H9 (cell line): ENCODE results near the gene LRP10. TPM values are rescaled to one million over a fixed set of nuclear protein-coding genes. Genes with fewer than 3 reads are reported as not detected.
A peak's percentile ranks its signal among the peaks of the same experiment; 100 is the strongest.

Experiments used
- DNase-seq: peaks from one replicate; pipeline ENCODE4 v3.0.0-alpha.2; 2017
- H2AFZ ChIP-seq: one replicate; pipeline ENCODE4 v1.6.1; 2013; ENCODE audit warnings: mild to moderate bottlenecking, low read length, control low read depth, moderate library complexity
- H2AK5ac ChIP-seq: 2 replicates; pipeline ENCODE4 v1.6.1; 2013; ENCODE audit warnings: low read length, control low read depth, mixed read lengths; ENCODE audit not compliant: insufficient read length
- H2BK120ac ChIP-seq: one replicate; pipeline ENCODE4 v1.6.1; 2013; ENCODE audit warnings: low read depth, mild to moderate bottlenecking, low read length, control low read depth, inconsistent platforms; ENCODE audit not compliant: poor library complexity, severe bottlenecking
- H2BK12ac ChIP-seq: 2 replicates; pipeline ENCODE4 v1.6.1; 2013; ENCODE audit warnings: low read length, control low read depth, mixed read lengths, low read depth; ENCODE audit not compliant: insufficient read length
- H2BK15ac ChIP-seq: 2 replicates; pipeline ENCODE4 v1.6.1; 2013; ENCODE audit warnings: low read depth, low read length, control low read depth
- H2BK20ac ChIP-seq: one replicate; pipeline ENCODE4 v1.6.1; 2013; ENCODE audit warnings: low read depth, mild to moderate bottlenecking, low read length, control low read depth, inconsistent platforms; ENCODE audit not compliant: poor library complexity, severe bottlenecking
- H2BK5ac ChIP-seq: 2 replicates; pipeline ENCODE4 v1.6.1; 2013; ENCODE audit warnings: low read length, control low read depth, mixed read lengths; ENCODE audit not compliant: insufficient read length
- H3K14ac ChIP-seq: 2 replicates; pipeline ENCODE4 v1.6.1; 2013; ENCODE audit warnings: low read length, control low read depth; ENCODE audit not compliant: insufficient read depth
- H3K18ac ChIP-seq: 2 replicates; pipeline ENCODE4 v1.6.1; 2013; ENCODE audit warnings: low read depth, mild to moderate bottlenecking, mixed read lengths, low read length, control low read depth; ENCODE audit not compliant: insufficient read length
- H3K23ac ChIP-seq: 2 replicates; pipeline ENCODE4 v1.6.1; 2013; ENCODE audit warnings: low read length, control low read depth, mixed read lengths, low read depth; ENCODE audit not compliant: insufficient read length
- H3K23me2 ChIP-seq: 2 replicates; pipeline ENCODE4 v1.6.1; 2013; ENCODE audit warnings: low read depth, mild to moderate bottlenecking, mixed read lengths, low read length, control low read depth; ENCODE audit not compliant: insufficient read length, poor library complexity, severe bottlenecking
- H3K27ac ChIP-seq: 2 replicates; pipeline ENCODE4 v1.5.1; 2013; ENCODE audit warnings: low read length, control low read depth, mixed read lengths, low read depth; ENCODE audit not compliant: insufficient read length
- H3K27me3 ChIP-seq: 2 replicates; pipeline ENCODE4 v1.6.1; 2013; ENCODE audit warnings: low read length, control low read depth, inconsistent platforms; ENCODE audit not compliant: insufficient read depth
- H3K4ac ChIP-seq: 2 replicates; pipeline ENCODE4 v1.6.1; 2013; ENCODE audit warnings: low read depth, mild to moderate bottlenecking, control low read depth, inconsistent platforms, low read length, moderate library complexity
- H3K4me1 ChIP-seq: 2 replicates; pipeline ENCODE4 v1.6.1; 2013; ENCODE audit warnings: low read length, control low read depth, inconsistent platforms; ENCODE audit not compliant: insufficient read depth
- H3K4me2 ChIP-seq: 2 replicates; pipeline ENCODE4 v1.6.1; 2013; ENCODE audit warnings: low read length, control low read depth, mixed read lengths; ENCODE audit not compliant: insufficient read length, insufficient read depth
- H3K56ac ChIP-seq: 2 replicates; pipeline ENCODE4 v1.6.1; 2013; ENCODE audit warnings: low read depth, mild to moderate bottlenecking, mixed read lengths, low read length, control low read depth; ENCODE audit not compliant: insufficient read length
- H3K79me1 ChIP-seq: 2 replicates; pipeline ENCODE4 v1.6.1; 2013; ENCODE audit warnings: low read depth, mild to moderate bottlenecking, moderate library complexity, low read length, control low read depth, inconsistent platforms; ENCODE audit not compliant: insufficient read depth, poor library complexity, severe bottlenecking
- H3K79me2 ChIP-seq: 2 replicates; pipeline ENCODE4 v1.6.1; 2013; ENCODE audit warnings: low read length, control low read depth, inconsistent platforms; ENCODE audit not compliant: insufficient read depth
- H3K9ac ChIP-seq: 2 replicates; pipeline ENCODE4 v1.6.1; 2013; ENCODE audit warnings: low read length, control low read depth, mixed read lengths; ENCODE audit not compliant: insufficient read length; ENCODE audit errors: extremely low read depth
- H3K9me3 ChIP-seq: one replicate; pipeline ENCODE4 v1.6.1; 2013; ENCODE audit warnings: low read depth, low read length, inconsistent platforms; ENCODE audit not compliant: control insufficient read depth
- H3T11ph ChIP-seq: one replicate; pipeline ENCODE4 v1.6.1; 2013; ENCODE audit warnings: mild to moderate bottlenecking, low read length, control low read depth, inconsistent platforms
- H4K20me1 ChIP-seq: one replicate; pipeline ENCODE4 v1.6.1; 2013; ENCODE audit not compliant: control insufficient read depth, insufficient read length, insufficient read depth
- H4K5ac ChIP-seq: 2 replicates; pipeline ENCODE4 v1.6.1; 2013; ENCODE audit warnings: low read depth, mild to moderate bottlenecking, mixed read lengths, low read length, control low read depth; ENCODE audit not compliant: insufficient read length
- H4K8ac ChIP-seq: replicated peaks from 2 replicates; pipeline ENCODE4 v1.6.1; 2013; ENCODE audit warnings: low read length, control low read depth, mixed read lengths, low read depth; ENCODE audit not compliant: insufficient read length
- H4K91ac ChIP-seq: 2 replicates; pipeline ENCODE4 v1.6.1; 2013; ENCODE audit warnings: low read depth, mild to moderate bottlenecking, moderate library complexity, mixed read lengths, low read length, control low read depth; ENCODE audit not compliant: insufficient read length
- H3K27ac Mint-ChIP-seq, 3 experiments: 2 replicates in 2 of 3; 3 replicates in 1 of 3; pipeline ENCODE4 v1.8.0; 2020 to 2021; ENCODE audit warnings: mixed read lengths in 3 of 3, mild to moderate bottlenecking in 1 of 3, moderate library complexity in 1 of 3
- H3K27me3 Mint-ChIP-seq: 2 replicates; pipeline ENCODE4 v1.8.0; 2021; ENCODE audit warnings: low read depth, mild to moderate bottlenecking, moderate library complexity, mixed read lengths
- H3K36me3 Mint-ChIP-seq, 3 experiments: 2 replicates in 2 of 3; 3 replicates in 1 of 3; pipeline ENCODE4 v1.8.0; 2020 to 2021; ENCODE audit warnings: low read depth in 3 of 3, mixed read lengths in 3 of 3; ENCODE audit not compliant: insufficient read depth in 1 of 3
- H3K4me1 Mint-ChIP-seq, 2 experiments: 2 replicates each; pipeline ENCODE4 v1.8.0; 2020; ENCODE audit warnings: mixed read lengths in 2 of 2
- H3K4me3 Mint-ChIP-seq, 2 experiments: 2 replicates in 1 of 2; 3 replicates in 1 of 2; pipeline ENCODE4 v1.8.0; 2020 to 2021; ENCODE audit warnings: mild to moderate bottlenecking in 2 of 2, mixed read lengths in 2 of 2, moderate library complexity in 1 of 2
- H3K9me3 Mint-ChIP-seq, 2 experiments: 2 replicates in 1 of 2; 3 replicates in 1 of 2; pipeline ENCODE4 v1.8.0; 2020; ENCODE audit warnings: mild to moderate bottlenecking in 2 of 2, mixed read lengths in 2 of 2, moderate library complexity in 1 of 2
- WGBS: extraction: QIAGEN DNeasy Blood & Tissue Kit; methylation state at CpG from one replicate; pipeline ENCODE4 v1.1.7; 2013; ENCODE audit warnings: missing lambda C conversion rate, low lambda C conversion rate, mixed read lengths; ENCODE audit not compliant: insufficient read length; ENCODE audit errors: extremely low coverage; 5-methylcytosine and 5-hydroxymethylcytosine counted together
- total RNA-seq: library from RNA; stranded (reverse); gene quantifications from 2 replicates; pipeline ENCODE4 v1.2.1, GENCODE V29; 2021
- TF ChIP-seq, protein P1 (sequence below): fragments of 200-600 bp; sonication (generic); conservative IDR thresholded peaks from 3 replicates; pipeline ENCODE4 v1.8.0; 2021; ENCODE audit warnings: antibody characterized with exemption, mild to moderate bottlenecking

Gene LRP10
- total RNA-seq, 1 experiment from 2014 or later: 13.3 TPM

DNA sequence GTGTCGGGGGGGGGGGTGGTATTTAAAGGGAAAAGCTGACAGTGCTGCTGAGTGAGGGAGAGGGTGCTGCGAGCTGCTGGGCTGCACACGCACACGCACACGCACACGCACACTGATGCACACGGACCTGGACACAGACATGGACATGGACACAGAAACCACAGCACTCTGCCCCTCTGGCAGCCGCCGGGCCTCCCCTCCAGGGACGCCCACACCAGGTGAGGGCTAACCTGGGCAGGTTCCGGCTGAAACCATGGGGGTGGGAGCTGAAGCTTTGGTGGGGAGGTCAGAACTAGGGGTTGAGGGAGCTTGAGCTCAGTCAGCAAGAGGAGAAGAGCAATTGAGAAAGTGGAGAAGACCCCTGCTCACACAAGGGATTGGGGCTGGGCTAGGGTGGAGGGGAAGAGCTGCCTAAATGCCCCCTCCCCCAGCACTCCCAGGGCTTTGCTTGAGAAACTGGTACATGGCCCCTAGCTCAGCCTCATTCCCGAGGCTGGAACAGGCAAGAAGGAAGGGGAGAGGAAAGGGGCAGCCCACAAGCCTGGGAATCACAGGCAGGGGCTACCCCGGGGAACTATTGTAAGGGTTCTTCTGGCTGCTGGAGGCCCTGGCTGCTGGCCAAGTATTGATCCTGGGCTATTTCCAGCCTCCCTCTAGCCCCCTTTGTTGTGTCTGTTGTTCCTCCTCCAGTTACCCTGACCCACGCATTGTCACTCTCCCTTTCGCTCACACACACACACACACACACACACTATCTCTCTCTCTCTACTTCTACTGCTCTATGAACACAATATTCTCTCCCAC, 11.8 kb downstream of the LRP10 start, which contains the start of gene REM2:
Gene REM2, plus strand, starts transcription at position 50 of the 804 bp plus-strand sequence. Its CDS starts 66 bp downstream, at position 116.
- Histone ChIP-seq H3K23me2 (peaks cover 13% of the 10 kb centered on the region), H3K14ac (peak within 1 kb of the TSS; percentile 79), H2AK5ac (no peak within 1 kb of the TSS), H3K79me1 (no peaks in the 10 kb centered on the region), H3K9ac (peak within 1 kb of the TSS; percentile 28), H4K8ac (no peak within 1 kb of the TSS), H2BK120ac (no peak within 1 kb of the TSS), H2BK15ac (no peak within 1 kb of the TSS), H3K56ac (no peak within 1 kb of the TSS), H3K27me3 (peaks cover 3% of the 10 kb centered on the region; the same call in 1 of the 2 replicates), H2BK5ac (no peak within 1 kb of the TSS), H4K5ac (no peak within 1 kb of the TSS), H3K23ac (no peak within 1 kb of the TSS), H3K27ac (no peak within 1 kb of the TSS), H3K4me1 (no peaks in the 10 kb centered on the region; the same call in 1 of the 2 replicates), H3K79me2 (no peaks in the 10 kb centered on the region), H2BK12ac (no peak within 1 kb of the TSS), H2AFZ (no peak within 1 kb of the TSS), H3K4me2 (peak within 1 kb of the TSS; percentile 75), H3K18ac (peak within 1 kb of the TSS; percentile 76), H4K20me1 (no peaks in the 10 kb centered on the region), H3T11ph (no peak within 1 kb of the TSS), H3K9me3 (no peaks in the 10 kb centered on the region), H3K4ac (no peak within 1 kb of the TSS), H2BK20ac (no peak within 1 kb of the TSS), H4K91ac (no peak within 1 kb of the TSS)
- peak within 1 kb of the TSS; percentile 65 to 85 (median 84); a peak in 6 of 7 replicates for H3K27ac Mint-ChIP-seq
- no CpG with 5 or more reads among the region's 15 CpGs for WGBS
- peak within 1 kb of the TSS; percentile 64 to 72 for H3K4me3 Mint-ChIP-seq
- peaks cover 0 to 11% (median 6%) of the 10 kb centered on the region in 3 experiments; a peak in 4 of 7 replicates for H3K36me3 Mint-ChIP-seq
- no peaks in the 10 kb centered on the region; a peak in 1 of 5 replicates for H3K9me3 Mint-ChIP-seq
- peaks cover 35% of the 10 kb centered on the region for H3K27me3 Mint-ChIP-seq
- TF ChIP-seq, protein P1, sequence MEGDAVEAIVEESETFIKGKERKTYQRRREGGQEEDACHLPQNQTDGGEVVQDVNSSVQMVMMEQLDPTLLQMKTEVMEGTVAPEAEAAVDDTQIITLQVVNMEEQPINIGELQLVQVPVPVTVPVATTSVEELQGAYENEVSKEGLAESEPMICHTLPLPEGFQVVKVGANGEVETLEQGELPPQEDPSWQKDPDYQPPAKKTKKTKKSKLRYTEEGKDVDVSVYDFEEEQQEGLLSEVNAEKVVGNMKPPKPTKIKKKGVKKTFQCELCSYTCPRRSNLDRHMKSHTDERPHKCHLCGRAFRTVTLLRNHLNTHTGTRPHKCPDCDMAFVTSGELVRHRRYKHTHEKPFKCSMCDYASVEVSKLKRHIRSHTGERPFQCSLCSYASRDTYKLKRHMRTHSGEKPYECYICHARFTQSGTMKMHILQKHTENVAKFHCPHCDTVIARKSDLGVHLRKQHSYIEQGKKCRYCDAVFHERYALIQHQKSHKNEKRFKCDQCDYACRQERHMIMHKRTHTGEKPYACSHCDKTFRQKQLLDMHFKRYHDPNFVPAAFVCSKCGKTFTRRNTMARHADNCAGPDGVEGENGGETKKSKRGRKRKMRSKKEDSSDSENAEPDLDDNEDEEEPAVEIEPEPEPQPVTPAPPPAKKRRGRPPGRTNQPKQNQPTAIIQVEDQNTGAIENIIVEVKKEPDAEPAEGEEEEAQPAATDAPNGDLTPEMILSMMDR: no peak
- peak; percentile 44 for DNase-seq
- H3K4me1 Mint-ChIP-seq: peaks cover 35 to 42% of the 10 kb centered on the region in 2 experiments
